ENCODE measurements around the gene PRKCQ. TPM values are rescaled to one million over a fixed set of nuclear protein-coding genes. Genes with fewer than 3 reads are reported as not detected.
A peak's percentile ranks its signal among the peaks of the same experiment; 100 is the strongest.

The PRKCQ gene
- total RNA-seq, 1 donor from 2014 or later = 24.0 TPM

GRCh38 chr10:6610647-6611046, 30.6 kb upstream of the PRKCQ start:
- peak overlapping the region; percentile 19 for H3K27ac Mint-ChIP-seq (ENCODE audit: unreplicated experiment)
- DNase-seq (ENCODE audit: low spot score) = no peak
- peaks cover 11% of the 10 kb centered on the region for H3K4me1 Mint-ChIP-seq (ENCODE audit: unreplicated experiment)
- TF ChIP-seq CTCF (IDR thresholded peaks at IDR 0.05; ENCODE audit: unreplicated experiment) = no peak
- H3K36me3 Mint-ChIP-seq (ENCODE audit: low read depth, unreplicated experiment) = peaks cover 12% of the 10 kb centered on the region
- H3K4me3 Mint-ChIP-seq (ENCODE audit: unreplicated experiment) = no peak overlapping the region
- H3K27me3 Mint-ChIP-seq (ENCODE audit: unreplicated experiment) = no peaks in the 10 kb centered on the region
- H3K9me3 Mint-ChIP-seq (ENCODE audit: unreplicated experiment) = no peaks in the 10 kb centered on the region

DNA sequence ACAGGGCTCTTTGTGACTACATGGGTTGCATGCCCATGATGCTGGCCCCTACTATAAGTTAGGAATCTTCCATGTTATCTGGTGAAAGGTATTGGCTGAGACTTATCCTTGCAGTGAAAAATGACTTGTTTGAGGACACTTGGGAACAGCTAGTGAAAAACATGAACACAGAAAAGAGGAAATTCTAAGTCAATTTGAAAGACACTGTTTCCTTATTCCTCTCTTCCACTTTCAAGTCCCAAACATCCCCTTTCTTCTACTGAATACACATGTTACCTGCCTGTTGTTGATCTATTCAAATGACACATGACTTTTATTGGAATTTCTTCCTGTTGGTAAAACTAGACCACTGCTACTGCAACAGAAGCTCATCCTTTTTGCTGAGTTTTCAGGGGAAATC, 29.5 kb upstream of the PRKCQ start:
- DNase-seq (ENCODE audit: low spot score) = no peak
- Mint-ChIP-seq H3K9me3 (ENCODE audit: unreplicated experiment) (no peaks in the 10 kb centered on the region), H3K4me1 (ENCODE audit: unreplicated experiment) (peaks cover 14% of the 10 kb centered on the region), H3K36me3 (ENCODE audit: low read depth, unreplicated experiment) (peaks cover 12% of the 10 kb centered on the region), H3K4me3 (ENCODE audit: unreplicated experiment) (no peak overlapping the region), H3K27ac (ENCODE audit: unreplicated experiment) (no peak overlapping the region), H3K27me3 (ENCODE audit: unreplicated experiment) (peaks cover 2% of the 10 kb centered on the region)
- no peak for TF ChIP-seq CTCF (IDR thresholded peaks at IDR 0.05; ENCODE audit: unreplicated experiment)

DNA sequence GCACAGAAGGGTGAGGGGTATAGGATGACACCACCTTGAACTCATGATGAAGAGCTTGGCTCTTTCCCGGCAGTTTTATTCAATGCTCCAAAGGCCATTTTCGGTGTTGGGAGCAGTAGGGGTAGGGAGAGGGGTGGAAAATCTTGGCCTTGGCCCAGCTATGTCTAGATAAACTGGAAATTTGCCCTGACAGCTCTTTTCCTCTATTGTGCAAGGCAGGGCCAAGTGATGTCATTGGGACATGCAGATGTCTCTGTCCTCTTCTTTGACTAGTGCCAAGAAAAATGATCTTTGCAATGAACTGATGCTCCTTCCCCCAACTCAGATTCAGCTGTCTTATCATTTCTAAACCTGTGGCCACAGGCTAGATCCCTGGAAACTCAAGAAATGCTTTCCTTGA, 27.7 kb upstream of the PRKCQ start:
- Mint-ChIP-seq H3K4me1 (ENCODE audit: unreplicated experiment) (peaks cover 23% of the 10 kb centered on the region), H3K27me3 (ENCODE audit: unreplicated experiment) (peaks cover 2% of the 10 kb centered on the region), H3K27ac (ENCODE audit: unreplicated experiment) (no peak overlapping the region), H3K36me3 (ENCODE audit: low read depth, unreplicated experiment) (peaks cover 12% of the 10 kb centered on the region), H3K9me3 (ENCODE audit: unreplicated experiment) (no peaks in the 10 kb centered on the region), H3K4me3 (ENCODE audit: unreplicated experiment) (no peak overlapping the region)
- DNase-seq (ENCODE audit: low spot score) = no peak
- TF ChIP-seq CTCF (IDR thresholded peaks at IDR 0.05; ENCODE audit: unreplicated experiment) = no peak

GRCh38 chr10:6607182-6607581, 27.1 kb upstream of the PRKCQ start:
- TF ChIP-seq CTCF (IDR thresholded peaks at IDR 0.05; ENCODE audit: unreplicated experiment) = no peak
- H3K4me1 Mint-ChIP-seq (ENCODE audit: unreplicated experiment) = peaks cover 23% of the 10 kb centered on the region
- no peak for DNase-seq (ENCODE audit: low spot score)
- H3K4me3 Mint-ChIP-seq (ENCODE audit: unreplicated experiment) = no peak overlapping the region
- peaks cover 12% of the 10 kb centered on the region for H3K36me3 Mint-ChIP-seq (ENCODE audit: low read depth, unreplicated experiment)
- peaks cover 2% of the 10 kb centered on the region for H3K27me3 Mint-ChIP-seq (ENCODE audit: unreplicated experiment)
- no peaks in the 10 kb centered on the region for H3K9me3 Mint-ChIP-seq (ENCODE audit: unreplicated experiment)
- H3K27ac Mint-ChIP-seq (ENCODE audit: unreplicated experiment) = no peak overlapping the region

- Mint-ChIP-seq H3K4me1 (ENCODE audit: unreplicated experiment) (peaks cover 15% of the 10 kb centered on the region), H3K9me3 (ENCODE audit: unreplicated experiment) (no peaks in the 10 kb centered on the region)
- TF ChIP-seq CTCF (IDR thresholded peaks at IDR 0.05; ENCODE audit: unreplicated experiment) = no peak
Observed at GRCh38 chr10:6603142-6604125, 23.4 kb upstream of the PRKCQ start.

More at GRCh38 chr10:6603142-6604125, 23.4 kb upstream of the PRKCQ start:
- Mint-ChIP-seq H3K36me3 (ENCODE audit: low read depth, unreplicated experiment) (peaks cover 22% of the 10 kb centered on the region), H3K27me3 (ENCODE audit: unreplicated experiment) (peaks cover 2% of the 10 kb centered on the region), H3K4me3 (ENCODE audit: unreplicated experiment) (no peak overlapping the region), H3K27ac (ENCODE audit: unreplicated experiment) (no peak overlapping the region)
- DNase-seq (ENCODE audit: low spot score) = no peak

Data from endothelial cell (in vitro differentiated cells).